Measurements from ENCODE around the gene PIAS3. TPM values are rescaled to one million over a fixed set of nuclear protein-coding genes. Genes with fewer than 3 reads are reported as not detected.
"Not testable (repeated sequence)": the region's sequence is repeated elsewhere in the genome, so short reads cannot be mapped to it uniquely, and the experiment has no call there.

The PIAS3 gene
- total and polyA plus RNA-seq, 2 donors (not counting 3 experiments of a cell fraction or from before 2014, with no cell fraction given) = 50.1 to 71.8 TPM

DNA sequence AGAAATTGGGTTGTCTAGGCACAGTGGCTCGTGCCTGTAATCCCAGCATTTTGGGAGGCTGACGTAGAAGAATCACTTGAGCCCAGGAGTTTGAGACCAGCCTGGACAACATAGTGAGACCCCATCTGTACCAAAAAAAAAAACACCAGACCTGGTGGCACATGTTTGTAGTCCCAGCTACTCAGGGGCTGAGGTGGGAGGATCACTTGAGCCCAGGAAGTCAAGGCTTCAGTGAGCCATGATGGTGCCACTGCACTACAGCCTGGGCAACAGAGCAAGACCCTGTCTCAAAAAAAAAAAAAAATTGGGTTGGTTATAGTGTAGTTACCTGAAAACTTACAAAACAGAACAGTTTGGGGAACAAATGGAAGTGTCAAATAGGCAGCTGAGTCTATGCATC lies 28.1 kb downstream of the PIAS3 start:
- H3K9ac ChIP-seq (replicated peaks; ENCODE audit: extremely low read depth, insufficient read depth, low read length); POLR2A ChIA-PET; H3K27ac ChIP-seq (ENCODE audit: insufficient read depth, low read depth, low read length); H3K27me3 ChIP-seq (ENCODE audit: control insufficient read depth in 2 of 2, insufficient read depth in 2 of 2, low read length in 2 of 2); intact Hi-C loops (cut with micrococcal nuclease); BruUV-seq (replicated peaks); H3K9me1 ChIP-seq (replicated peaks; ENCODE audit: control insufficient read depth, extremely low read depth, insufficient read depth, low read length); H3K4me3 ChIP-seq (replicated peaks in 1 of 3; ENCODE audit: insufficient read depth in 1 of 3, low read depth in 1 of 3, low read length in 3 of 3); H3K4me1 ChIP-seq (ENCODE audit: control insufficient read depth, extremely low read depth, insufficient read depth, low read length); dilution Hi-C loops (cut with MboI; ENCODE audit: extremely low pct_ligation_motif_present, low sequenced_read_pairs); FAIRE-seq; DNase-seq (ENCODE audit: low read depth, low spot score); H3K79me2 ChIP-seq (ENCODE audit: control insufficient read depth, insufficient read depth, low read length); H2AFZ ChIP-seq (ENCODE audit: low read depth, low read length); H3K4me2 ChIP-seq (ENCODE audit: insufficient read depth, low read length); H4K20me1 ChIP-seq (replicated peaks; ENCODE audit: control insufficient read depth, extremely low read depth, insufficient read depth, low read length); H3K9me3 ChIP-seq (replicated peaks; ENCODE audit: control insufficient read depth, insufficient read depth, low read length): not testable (repeated sequence)
- peaks cover 36 to 52% of the 10 kb centered on the region in 2 experiments for H3K36me3 ChIP-seq (ENCODE audit: control insufficient read depth in 2 of 2, extremely low read depth in 1 of 2, insufficient read depth in 2 of 2, low read length in 2 of 2)
- CTCF ChIA-PET = interaction anchor here (2.0 kb wide), 1 partner anchor 14 kb away, joined by 8 read pairs; the partner anchor contains the start of gene NUDT17

DNA sequence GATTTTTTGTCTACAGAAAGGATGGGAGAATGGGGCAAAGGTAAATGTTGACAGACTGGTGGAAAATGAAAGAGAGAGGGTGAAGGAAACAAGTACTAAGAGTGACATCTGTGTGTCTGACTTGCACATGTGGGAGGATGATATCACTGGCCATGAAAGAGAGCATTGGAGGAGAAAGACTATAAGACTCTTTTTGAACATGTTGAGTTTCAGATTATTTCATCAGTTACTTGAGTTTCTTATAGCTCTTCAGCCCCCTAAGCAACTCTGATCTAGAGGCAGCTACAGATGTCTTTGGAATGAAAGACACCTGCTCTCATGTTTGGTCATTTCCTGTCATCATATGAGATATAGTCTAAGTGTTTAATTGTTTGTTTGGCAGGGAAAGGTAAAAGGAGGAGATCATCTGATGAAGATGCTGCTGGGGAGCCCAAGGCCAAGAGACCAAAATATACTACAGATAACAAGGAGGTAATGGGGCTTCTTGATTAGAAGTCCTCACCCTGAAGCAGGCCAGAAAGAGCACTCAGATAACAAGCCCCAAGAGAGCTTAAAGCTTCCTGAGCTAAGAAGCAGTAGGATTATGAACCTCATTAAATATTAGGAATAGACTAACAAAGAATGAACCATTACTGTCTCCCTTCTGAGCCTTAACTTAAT lies 30.4 kb downstream of the PIAS3 start:
- Histone ChIP-seq H3K27me3 (ENCODE audit: control insufficient read depth in 2 of 2, insufficient read depth in 2 of 2, low read length in 2 of 2) (no peaks in the 10 kb centered on the region), H3K9me3 (replicated peaks; ENCODE audit: control insufficient read depth, insufficient read depth, low read length) (no peaks in the 10 kb centered on the region), H3K4me2 (ENCODE audit: insufficient read depth, low read length) (no peak overlapping the region), H3K9ac (replicated peaks; ENCODE audit: extremely low read depth, insufficient read depth, low read length) (no peak overlapping the region), H3K79me2 (ENCODE audit: control insufficient read depth, insufficient read depth, low read length) (peaks cover 20% of the 10 kb centered on the region), H4K20me1 (replicated peaks; ENCODE audit: control insufficient read depth, extremely low read depth, insufficient read depth, low read length) (no peaks in the 10 kb centered on the region), H3K4me1 (ENCODE audit: control insufficient read depth, extremely low read depth, insufficient read depth, low read length) (peaks cover 13% of the 10 kb centered on the region), H3K27ac (ENCODE audit: insufficient read depth, low read depth, low read length) (no peak overlapping the region), H3K4me3 (replicated peaks in 1 of 3; ENCODE audit: insufficient read depth in 1 of 3, low read depth in 1 of 3, low read length in 3 of 3) (no peak overlapping the region), H2AFZ (ENCODE audit: low read depth, low read length) (no peak overlapping the region), H3K36me3 (ENCODE audit: control insufficient read depth in 2 of 2, extremely low read depth in 1 of 2, insufficient read depth in 2 of 2, low read length in 2 of 2) (peaks cover 31 to 50% of the 10 kb centered on the region in 2 experiments), H3K9me1 (replicated peaks; ENCODE audit: control insufficient read depth, extremely low read depth, insufficient read depth, low read length) (no peaks in the 10 kb centered on the region)
- ChIA-PET CTCF (interaction anchor here (0.7 to 6.2 kb wide), 6 partner anchors 10 to 107 kb away, joined by 3 to 69 read pairs (median 4); partner anchors contain the start of genes ITGA10, NUDT17 and PIAS3), POLR2A (no interaction called here)
- DNase-seq (ENCODE audit: low read depth, low spot score) (no peak), FAIRE-seq (no peak)
- no TSS peak for BruUV-seq (replicated peaks)
- dilution Hi-C loops (cut with MboI; ENCODE audit: extremely low pct_ligation_motif_present, low sequenced_read_pairs) (no loop called here), intact Hi-C loops (cut with micrococcal nuclease) (loop anchor here (10.0 kb wide), 1 partner anchor 74 kb away; no protein-coding TSS in a partner anchor)
- TF ChIP-seq POLR2A (IDR thresholded peaks at IDR 0.05; ENCODE audit: low read depth, low read length) = no peak
- TF ChIP-seq, protein P1, sequence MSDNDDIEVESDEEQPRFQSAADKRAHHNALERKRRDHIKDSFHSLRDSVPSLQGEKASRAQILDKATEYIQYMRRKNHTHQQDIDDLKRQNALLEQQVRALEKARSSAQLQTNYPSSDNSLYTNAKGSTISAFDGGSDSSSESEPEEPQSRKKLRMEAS (IDR thresholded peaks at IDR 0.05; ENCODE audit: insufficient read depth, insufficient read length) = no peak
- TF ChIP-seq, protein P2, sequence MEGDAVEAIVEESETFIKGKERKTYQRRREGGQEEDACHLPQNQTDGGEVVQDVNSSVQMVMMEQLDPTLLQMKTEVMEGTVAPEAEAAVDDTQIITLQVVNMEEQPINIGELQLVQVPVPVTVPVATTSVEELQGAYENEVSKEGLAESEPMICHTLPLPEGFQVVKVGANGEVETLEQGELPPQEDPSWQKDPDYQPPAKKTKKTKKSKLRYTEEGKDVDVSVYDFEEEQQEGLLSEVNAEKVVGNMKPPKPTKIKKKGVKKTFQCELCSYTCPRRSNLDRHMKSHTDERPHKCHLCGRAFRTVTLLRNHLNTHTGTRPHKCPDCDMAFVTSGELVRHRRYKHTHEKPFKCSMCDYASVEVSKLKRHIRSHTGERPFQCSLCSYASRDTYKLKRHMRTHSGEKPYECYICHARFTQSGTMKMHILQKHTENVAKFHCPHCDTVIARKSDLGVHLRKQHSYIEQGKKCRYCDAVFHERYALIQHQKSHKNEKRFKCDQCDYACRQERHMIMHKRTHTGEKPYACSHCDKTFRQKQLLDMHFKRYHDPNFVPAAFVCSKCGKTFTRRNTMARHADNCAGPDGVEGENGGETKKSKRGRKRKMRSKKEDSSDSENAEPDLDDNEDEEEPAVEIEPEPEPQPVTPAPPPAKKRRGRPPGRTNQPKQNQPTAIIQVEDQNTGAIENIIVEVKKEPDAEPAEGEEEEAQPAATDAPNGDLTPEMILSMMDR (IDR thresholded peaks at IDR 0.05; ENCODE audit: extremely low read depth in 1 of 2, insufficient read depth in 1 of 2, low read depth in 1 of 2, low read length in 2 of 2) = no peak
- no peak for TF ChIP-seq JUN (IDR thresholded peaks at IDR 0.05; ENCODE audit: borderline replicate concordance, insufficient read depth, insufficient read length, low read depth)
- no peak for TF ChIP-seq EZH2 (IDR thresholded peaks at IDR 0.05; ENCODE audit: borderline replicate concordance, low read depth, low read length, severe bottlenecking)
- TF ChIP-seq POLR2AphosphoS5 (IDR thresholded peaks at IDR 0.05; ENCODE audit: insufficient read depth, low read depth, low read length) = no peak
- TF ChIP-seq GATA2 (IDR thresholded peaks at IDR 0.05; ENCODE audit: insufficient read depth, insufficient read length, low read depth, low read length) = no peak
- no peak for TF ChIP-seq FOS (IDR thresholded peaks at IDR 0.05; ENCODE audit: borderline replicate concordance, insufficient read depth, low read length)
- no peak for TF ChIP-seq MYC (IDR thresholded peaks at IDR 0.05; ENCODE audit: low read depth, low read length)
